Adipocyte (in vitro differentiated cells): ENCODE data around the gene DNAH11.
"Not testable (repeated sequence)": the region's sequence is repeated elsewhere in the genome, so short reads cannot be mapped to it uniquely, and the experiment has no call there.

Experiments used
- DNase-seq: peaks from one replicate; pipeline ENCODE4 v3.0.0-alpha.2; 2015; ENCODE audit warnings: low read depth
- H3K27me3 ChIP-seq: replicated peaks from 2 replicates; pipeline ENCODE4 v1.7.0; 2013; ENCODE audit warnings: mild to moderate bottlenecking, low read length, moderate library complexity; ENCODE audit not compliant: control insufficient read depth, insufficient read depth
- H3K36me3 ChIP-seq: 2 replicates; pipeline ENCODE4 v1.7.0; 2013; ENCODE audit warnings: low read length, mild to moderate bottlenecking, moderate library complexity; ENCODE audit not compliant: control insufficient read depth, insufficient read depth, severe bottlenecking
- H3K4me1 ChIP-seq: 2 replicates; pipeline ENCODE4 v1.7.0; 2013; ENCODE audit warnings: mild to moderate bottlenecking, low read length, moderate library complexity; ENCODE audit not compliant: control insufficient read depth, insufficient read depth
- H3K4me3 ChIP-seq: 2 replicates; pipeline ENCODE4 v1.7.0; 2013; ENCODE audit warnings: mild to moderate bottlenecking, low read length, moderate library complexity
- H3K9ac ChIP-seq: 2 replicates; pipeline ENCODE4 v1.7.0; 2013; ENCODE audit warnings: mild to moderate bottlenecking, low read length, moderate library complexity
- H3K9me3 ChIP-seq: 2 replicates; pipeline ENCODE4 v1.7.0; 2013; ENCODE audit warnings: mild to moderate bottlenecking, low read length, moderate library complexity; ENCODE audit not compliant: control insufficient read depth

Gene DNAH11

DNA sequence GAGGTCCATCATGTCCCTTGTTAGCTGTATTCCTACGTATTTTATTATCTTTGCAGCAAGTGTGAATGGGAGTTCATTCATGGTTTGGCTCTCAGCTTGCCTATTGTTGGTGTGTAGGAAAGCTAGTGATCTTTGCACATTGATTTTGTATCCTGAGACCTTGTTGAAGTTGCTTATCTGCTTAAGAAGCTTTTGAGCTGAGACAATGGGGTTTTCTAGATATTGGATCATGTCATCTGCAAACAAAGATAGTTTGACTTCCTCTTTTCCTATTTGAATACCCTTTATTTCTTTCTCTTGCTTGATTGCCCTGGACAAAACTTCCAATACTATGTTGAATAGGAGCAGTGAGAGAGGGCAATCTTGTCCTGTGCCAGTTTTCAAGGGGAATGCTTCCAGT lies 10.4 kb upstream of the DNAH11 start:
- not testable (repeated sequence) for DNase-seq, H3K27me3 ChIP-seq, H3K4me3 ChIP-seq

DNA sequence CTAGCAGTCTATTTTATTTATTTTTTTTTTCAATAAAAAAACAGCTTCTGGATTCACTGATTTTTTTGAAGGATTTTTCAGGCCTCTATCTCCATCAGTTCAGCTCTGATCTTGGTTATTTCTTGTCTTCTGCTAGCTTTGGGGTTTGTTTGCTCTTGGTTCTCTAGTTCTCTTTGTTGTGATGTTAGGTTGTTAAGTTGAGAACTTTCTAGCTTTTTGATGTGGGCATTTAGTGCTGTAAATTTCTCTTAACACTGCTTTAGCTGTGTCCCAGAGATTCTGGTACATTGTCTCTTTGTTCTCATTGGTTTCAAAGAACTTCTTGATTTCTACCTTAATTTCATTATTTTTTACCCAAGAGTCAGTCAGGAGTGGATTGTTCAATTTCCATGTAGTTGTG lies 9.2 kb upstream of the DNAH11 start:
- not testable (repeated sequence) for H3K4me1 ChIP-seq, H3K36me3 ChIP-seq, H3K27me3 ChIP-seq, H3K9ac ChIP-seq, DNase-seq, H3K4me3 ChIP-seq, H3K9me3 ChIP-seq

More for the DNA sequence above, 10.4 kb upstream of the DNAH11 start:
- not testable (repeated sequence) for H3K9ac ChIP-seq, H3K9me3 ChIP-seq, H3K4me1 ChIP-seq, H3K36me3 ChIP-seq

DNA sequence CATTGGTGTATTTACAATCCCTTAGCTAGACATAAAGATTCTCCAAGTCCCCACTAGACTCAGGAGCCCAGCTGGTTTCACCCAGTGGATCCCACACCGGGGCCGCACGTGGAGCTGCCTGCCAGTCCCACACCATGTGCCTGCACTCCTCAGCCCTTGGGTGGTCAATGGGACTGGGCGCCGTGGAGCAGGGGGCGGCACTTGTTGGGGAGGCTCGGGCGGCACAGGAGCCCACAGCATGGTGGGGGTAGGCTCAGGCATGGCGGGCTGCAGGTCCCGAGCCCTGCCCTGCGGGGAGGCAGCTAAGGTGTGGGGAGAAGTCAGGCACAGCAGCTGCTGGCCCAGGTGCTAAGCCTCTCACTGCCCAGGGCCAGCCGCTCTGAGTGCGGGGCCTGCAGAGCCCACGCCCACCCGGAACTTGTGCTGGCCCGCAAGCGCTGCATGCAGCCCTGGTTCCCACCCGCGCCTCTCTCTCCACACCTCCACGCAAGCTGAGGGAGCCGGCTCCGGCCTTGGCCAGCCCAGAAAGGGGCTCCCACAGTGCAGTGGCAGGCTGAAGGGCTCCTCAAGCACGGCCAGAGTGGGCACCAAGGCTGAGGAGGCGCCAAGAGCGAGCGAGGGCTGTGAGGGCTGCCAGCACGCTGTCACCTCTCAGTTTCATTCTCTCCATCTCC lies 6.3 kb upstream of the DNAH11 start:
- H3K4me1 ChIP-seq, DNase-seq, H3K9ac ChIP-seq, H3K27me3 ChIP-seq, H3K9me3 ChIP-seq, H3K4me3 ChIP-seq, H3K36me3 ChIP-seq: not testable (repeated sequence)

DNA sequence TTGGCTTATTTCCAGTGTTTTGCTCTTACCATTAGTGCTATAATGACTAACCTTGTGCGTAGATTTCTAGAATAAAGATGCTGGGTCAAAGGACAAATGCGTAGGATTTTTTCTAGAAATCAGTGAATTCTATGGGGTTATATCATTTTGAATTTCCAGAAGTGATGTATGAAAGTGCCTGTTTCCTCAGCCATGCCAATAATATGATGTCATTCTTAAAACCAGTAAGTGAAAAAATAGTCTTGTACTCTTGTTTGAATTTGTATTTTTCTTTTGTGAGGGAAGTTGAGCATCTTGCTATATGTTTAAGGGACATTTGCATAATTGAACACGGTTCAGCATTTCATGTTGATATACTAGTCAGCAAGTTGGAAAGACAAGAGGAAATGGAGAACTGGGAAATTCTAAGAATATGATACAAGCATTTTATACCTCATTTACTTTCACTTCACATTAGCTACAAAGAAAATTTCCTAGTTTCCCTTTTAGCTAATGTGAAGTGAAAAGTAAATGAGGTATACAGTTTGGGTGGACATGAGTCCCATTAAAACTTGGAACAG lies 3.8 kb upstream of the DNAH11 start:
- H3K27me3 ChIP-seq, result peaks cover 29% of the 10 kb centered on the region
- no peaks in the 10 kb centered on the region for H3K9me3 ChIP-seq
- no peaks in the 10 kb centered on the region for H3K36me3 ChIP-seq
- peaks cover 10% of the 10 kb centered on the region for H3K4me1 ChIP-seq
- no peak overlapping the region for H3K4me3 ChIP-seq
- DNase-seq, result no peak
- H3K9ac ChIP-seq, result no peak overlapping the region

DNA sequence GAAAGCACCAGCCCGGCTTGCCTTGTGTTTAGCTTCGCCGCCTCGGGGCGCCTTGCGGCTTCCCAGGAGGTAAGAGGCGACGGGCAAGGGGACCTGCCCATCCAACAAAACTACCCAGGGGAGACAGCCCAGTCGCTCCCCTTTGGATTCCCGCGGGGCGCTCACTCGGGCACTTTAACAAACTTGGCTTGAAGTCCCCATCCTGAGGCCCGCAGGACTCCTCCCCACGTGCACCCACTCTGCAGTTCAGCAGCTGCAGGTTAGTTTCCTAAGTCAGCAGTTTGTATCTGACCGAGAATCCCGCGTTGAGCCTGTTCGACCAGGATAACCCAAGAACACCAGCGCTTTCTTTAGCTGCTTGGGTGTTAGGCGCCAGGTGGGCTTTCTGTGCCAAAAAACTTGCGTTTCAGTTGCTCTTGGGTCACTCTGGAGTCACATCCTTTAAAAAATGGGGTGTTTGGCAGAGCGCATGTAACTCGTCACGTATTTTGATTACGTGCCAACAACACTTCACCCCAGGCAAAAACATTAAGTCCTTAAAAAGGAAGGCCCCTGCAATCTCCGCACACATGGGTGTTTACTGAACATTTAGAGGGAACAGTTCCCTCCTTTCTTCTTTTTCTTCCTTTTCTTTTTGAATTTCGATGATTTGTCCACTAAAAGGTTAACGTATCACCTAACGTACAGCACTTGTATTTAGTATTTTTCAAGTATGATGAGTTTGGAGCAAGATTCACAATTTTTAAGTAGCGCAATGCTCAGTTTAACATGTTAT lies 876 bp downstream of the DNAH11 start:
- Histone ChIP-seq H3K36me3 (no peaks in the 10 kb centered on the region), H3K9ac (no peak overlapping the region), H3K27me3 (peaks cover 44% of the 10 kb centered on the region), H3K9me3 (no peaks in the 10 kb centered on the region), H3K4me1 (peaks cover 10% of the 10 kb centered on the region), H3K4me3 (peak overlapping the region; percentile 65)
- peak; percentile 25 for DNase-seq

DNA sequence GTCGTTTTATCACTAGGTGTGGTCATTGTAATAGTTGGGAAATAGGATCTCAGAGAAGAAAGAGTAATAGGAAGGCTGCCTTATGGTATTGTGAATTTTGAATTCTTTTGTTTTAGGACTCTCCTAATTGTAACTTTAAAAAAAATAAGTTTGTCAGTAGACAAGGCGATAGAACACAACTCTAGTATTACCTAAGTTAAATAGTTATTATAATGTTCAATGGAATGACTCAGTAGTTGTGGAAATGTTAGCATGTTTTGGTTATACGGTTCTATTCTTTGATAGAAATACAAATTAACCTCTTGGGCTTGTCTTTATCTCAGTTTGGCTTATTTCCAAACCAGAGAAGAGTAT lies 1.4 kb downstream of the DNAH11 start:
- H3K4me1 ChIP-seq, result peaks cover 10% of the 10 kb centered on the region
- no peak overlapping the region for H3K9ac ChIP-seq
- DNase-seq, result no peak
- no peaks in the 10 kb centered on the region for H3K9me3 ChIP-seq
- peaks cover 44% of the 10 kb centered on the region for H3K27me3 ChIP-seq
- H3K36me3 ChIP-seq, result no peaks in the 10 kb centered on the region
- H3K4me3 ChIP-seq, result no peak overlapping the region

DNA sequence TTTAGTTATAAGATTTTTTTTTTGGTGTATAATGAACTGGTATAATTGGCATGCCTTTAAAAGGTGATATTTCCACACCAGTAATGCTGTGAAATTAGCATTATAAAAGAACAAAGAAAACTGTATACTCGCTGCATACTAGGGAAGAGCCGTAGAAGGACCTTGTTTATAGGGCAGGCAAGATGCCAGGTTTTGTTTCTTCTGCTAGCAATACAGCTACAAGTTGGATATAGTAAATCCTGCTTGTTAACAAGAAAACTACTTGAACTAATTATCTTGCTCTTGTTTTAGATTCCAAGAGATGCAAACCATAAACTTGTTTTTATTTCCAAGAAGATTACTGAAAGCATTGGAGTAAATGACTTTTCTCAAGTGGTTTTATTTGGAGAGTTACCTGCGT lies 1.9 kb downstream of the DNAH11 start:
- Histone ChIP-seq H3K36me3 (no peaks in the 10 kb centered on the region), H3K4me1 (peaks cover 10% of the 10 kb centered on the region), H3K9ac (no peak overlapping the region), H3K27me3 (peaks cover 42% of the 10 kb centered on the region), H3K4me3 (no peak overlapping the region), H3K9me3 (no peaks in the 10 kb centered on the region)
- DNase-seq, result no peak

DNA sequence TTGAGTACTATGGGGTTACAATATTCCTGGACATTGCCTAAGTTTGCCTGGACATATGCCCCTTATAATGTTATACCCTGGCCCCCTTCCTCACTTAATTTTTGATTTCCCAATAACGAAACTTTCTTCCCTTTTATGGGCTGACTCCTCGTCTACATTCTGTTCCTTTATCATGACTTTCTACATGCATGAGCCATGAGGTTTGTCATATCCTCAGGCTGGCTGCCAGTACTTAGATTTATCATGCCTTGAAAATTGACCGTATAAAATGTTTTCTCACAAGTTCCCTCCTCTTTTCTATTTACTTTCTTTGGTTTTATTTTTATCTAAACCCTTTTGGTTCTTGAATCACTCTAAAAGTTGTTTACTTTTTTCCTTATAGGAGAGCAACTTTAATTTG lies 4.7 kb downstream of the DNAH11 start:
- H3K9ac ChIP-seq, result no peak overlapping the region
- no peaks in the 10 kb centered on the region for H3K9me3 ChIP-seq
- H3K36me3 ChIP-seq, result no peaks in the 10 kb centered on the region
- no peak overlapping the region for H3K4me3 ChIP-seq
- DNase-seq, result no peak
- H3K27me3 ChIP-seq, result peaks cover 29% of the 10 kb centered on the region
- H3K4me1 ChIP-seq, result peaks cover 10% of the 10 kb centered on the region

DNA sequence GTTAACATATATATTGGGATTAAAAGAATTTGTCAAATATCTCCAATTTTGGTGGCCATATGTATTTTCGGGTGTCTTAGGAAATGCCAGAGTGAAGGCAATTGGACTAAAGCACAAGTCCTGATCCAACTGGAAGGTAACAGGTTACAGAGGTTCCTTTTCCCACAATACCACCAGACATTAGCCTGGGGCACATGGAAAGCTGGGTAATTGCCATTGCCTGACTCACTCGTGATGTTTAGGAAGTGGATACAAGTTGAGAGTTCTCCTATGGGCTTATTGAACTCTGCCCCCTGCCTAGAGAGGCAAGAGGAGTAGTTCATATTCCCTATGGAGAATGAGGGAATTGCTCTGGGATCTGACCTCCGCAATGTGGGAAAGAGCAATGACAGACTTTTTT lies 5.7 kb downstream of the DNAH11 start:
- peaks cover 20% of the 10 kb centered on the region for H3K27me3 ChIP-seq
- no peaks in the 10 kb centered on the region for H3K9me3 ChIP-seq
- H3K9ac ChIP-seq, result no peak overlapping the region
- no peaks in the 10 kb centered on the region for H3K36me3 ChIP-seq
- DNase-seq, result no peak
- peaks cover 5% of the 10 kb centered on the region for H3K4me1 ChIP-seq
- H3K4me3 ChIP-seq, result no peak overlapping the region

DNA sequence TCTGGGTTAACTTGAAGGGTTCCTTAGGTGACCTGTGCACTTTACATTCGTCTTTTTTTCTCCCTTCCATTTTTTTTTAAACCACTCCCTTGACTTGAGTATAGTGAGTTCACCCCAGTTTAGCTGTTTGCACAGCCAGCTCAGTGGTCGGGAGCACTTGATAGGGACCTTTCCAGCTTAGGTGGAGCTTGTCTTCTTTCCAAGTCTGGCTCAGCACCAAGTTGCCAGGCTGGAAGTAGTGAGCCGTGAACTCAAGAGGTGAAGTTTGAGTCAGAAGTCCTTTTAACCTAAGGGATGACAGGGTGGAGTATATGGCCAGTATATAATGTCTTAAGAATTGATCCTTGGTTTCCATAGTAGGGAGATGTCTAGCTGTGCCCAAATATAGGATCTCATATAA lies 7.2 kb downstream of the DNAH11 start:
- H3K27me3 ChIP-seq, result peaks cover 6% of the 10 kb centered on the region
- DNase-seq, result no peak

DNA sequence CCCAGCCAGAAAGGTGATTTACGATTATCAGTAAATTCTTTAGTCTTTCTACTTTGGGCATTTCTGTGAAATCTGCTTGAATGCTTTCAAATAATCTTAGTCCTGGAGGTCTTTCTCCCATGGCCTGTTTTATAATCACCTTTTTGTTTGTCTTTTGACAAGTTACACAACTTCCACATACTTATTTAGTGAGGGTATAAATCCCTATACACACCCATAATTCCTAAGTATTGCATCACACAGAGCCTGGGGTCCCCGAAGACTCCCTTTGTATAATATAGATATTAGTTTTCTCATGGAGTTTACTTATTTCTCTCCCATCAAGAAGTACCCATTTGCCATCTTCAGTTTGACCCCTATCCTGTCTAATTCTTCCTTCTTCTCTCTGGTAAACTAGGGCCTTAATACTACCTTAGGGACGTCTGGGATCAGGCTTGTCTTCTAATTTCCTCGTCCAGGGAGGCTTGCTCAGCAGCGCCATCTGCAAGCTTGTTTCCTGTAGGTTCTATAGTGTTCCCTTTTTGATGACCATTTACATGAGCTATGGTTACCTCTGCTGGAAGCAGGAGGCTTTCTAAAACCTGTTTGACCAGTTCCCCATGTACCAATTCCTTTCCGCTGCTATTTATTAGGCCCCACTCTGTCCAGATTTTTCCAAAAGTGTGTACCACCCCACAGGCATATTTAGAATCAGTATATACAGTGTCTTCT lies 8.1 kb downstream of the DNAH11 start:
- H3K9ac ChIP-seq, result no peak overlapping the region
- no peaks in the 10 kb centered on the region for H3K4me1 ChIP-seq
- H3K4me3 ChIP-seq, result no peak overlapping the region

More for the DNA sequence above, 7.2 kb downstream of the DNAH11 start:
- Histone ChIP-seq H3K4me1 (no peaks in the 10 kb centered on the region), H3K9ac (no peak overlapping the region), H3K36me3 (no peaks in the 10 kb centered on the region), H3K9me3 (no peaks in the 10 kb centered on the region), H3K4me3 (no peak overlapping the region)

More for the DNA sequence above, 8.1 kb downstream of the DNAH11 start:
- Histone ChIP-seq H3K36me3 (no peaks in the 10 kb centered on the region), H3K9me3 (no peaks in the 10 kb centered on the region), H3K27me3 (no peaks in the 10 kb centered on the region)
- no peak for DNase-seq
